Measurements from ENCODE around the gene EIF2AK3. TPM values are rescaled to one million over a fixed set of nuclear protein-coding genes. Genes with fewer than 3 reads are reported as not detected.

Gene EIF2AK3
- total and polyA plus RNA-seq, 2 donors (not counting 1 experiment from before 2014, with no cell fraction given), result 11.9 to 19.8 TPM

DNA sequence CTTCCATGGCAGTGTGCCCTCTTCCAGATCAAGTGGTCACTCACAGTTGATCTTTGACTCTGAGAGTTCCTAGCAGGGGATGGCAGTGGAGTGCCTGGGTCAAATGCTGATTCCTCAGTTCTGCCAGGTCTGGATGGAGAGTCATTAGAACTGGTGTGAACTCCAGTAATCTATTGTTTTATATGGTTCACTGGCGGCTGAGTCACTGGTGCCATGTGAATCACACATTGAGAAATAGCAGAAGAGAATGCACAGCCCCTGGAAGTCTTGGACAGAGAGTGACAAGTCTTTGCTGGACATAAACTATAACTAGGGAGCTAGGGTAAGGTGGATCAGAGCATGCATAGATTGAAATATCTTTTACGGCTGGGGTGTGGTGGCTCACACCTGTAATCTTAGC lies 86.9 kb downstream of the EIF2AK3 start:
- TF ChIP-seq, protein P1, sequence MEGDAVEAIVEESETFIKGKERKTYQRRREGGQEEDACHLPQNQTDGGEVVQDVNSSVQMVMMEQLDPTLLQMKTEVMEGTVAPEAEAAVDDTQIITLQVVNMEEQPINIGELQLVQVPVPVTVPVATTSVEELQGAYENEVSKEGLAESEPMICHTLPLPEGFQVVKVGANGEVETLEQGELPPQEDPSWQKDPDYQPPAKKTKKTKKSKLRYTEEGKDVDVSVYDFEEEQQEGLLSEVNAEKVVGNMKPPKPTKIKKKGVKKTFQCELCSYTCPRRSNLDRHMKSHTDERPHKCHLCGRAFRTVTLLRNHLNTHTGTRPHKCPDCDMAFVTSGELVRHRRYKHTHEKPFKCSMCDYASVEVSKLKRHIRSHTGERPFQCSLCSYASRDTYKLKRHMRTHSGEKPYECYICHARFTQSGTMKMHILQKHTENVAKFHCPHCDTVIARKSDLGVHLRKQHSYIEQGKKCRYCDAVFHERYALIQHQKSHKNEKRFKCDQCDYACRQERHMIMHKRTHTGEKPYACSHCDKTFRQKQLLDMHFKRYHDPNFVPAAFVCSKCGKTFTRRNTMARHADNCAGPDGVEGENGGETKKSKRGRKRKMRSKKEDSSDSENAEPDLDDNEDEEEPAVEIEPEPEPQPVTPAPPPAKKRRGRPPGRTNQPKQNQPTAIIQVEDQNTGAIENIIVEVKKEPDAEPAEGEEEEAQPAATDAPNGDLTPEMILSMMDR (conservative IDR thresholded peaks at IDR 0.05 in 1 of 2, IDR thresholded peaks at IDR 0.05 in 1 of 2; ENCODE audit: low read depth in 1 of 2, low read length in 2 of 2), result no peak
- TF ChIP-seq EZH2 (IDR thresholded peaks at IDR 0.05; ENCODE audit: low read length, missing control alignments), result no peak

DNA sequence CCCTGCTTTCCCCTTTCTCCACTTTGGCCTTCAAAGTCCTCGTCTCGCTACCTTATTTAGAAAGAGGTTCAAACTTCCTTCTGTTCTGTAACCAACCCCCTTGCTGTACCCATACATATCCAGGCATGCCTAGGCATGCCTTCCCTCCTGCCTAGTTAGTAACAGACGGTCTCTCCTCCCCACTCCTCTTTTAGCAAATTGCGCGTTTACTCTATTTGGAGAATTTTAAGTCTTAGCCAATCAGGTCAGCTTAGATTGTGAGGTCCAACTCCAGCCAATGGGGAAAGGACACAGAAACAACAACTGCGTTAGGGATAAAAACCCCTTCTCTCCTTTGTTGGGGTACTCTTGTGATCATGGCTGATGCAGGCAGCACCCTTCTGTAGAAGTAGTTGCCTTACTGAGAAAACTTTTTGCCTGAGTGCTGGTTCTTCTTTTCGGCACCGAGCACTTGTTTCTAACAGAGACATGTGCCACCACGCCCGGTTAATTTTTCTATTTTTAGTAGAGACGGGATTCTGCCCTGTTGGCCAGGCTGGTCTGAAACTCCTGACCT lies 88.8 kb downstream of the EIF2AK3 start:
- DNase-seq (ENCODE audit: low read depth in 2 of 2), result no peak
- no peaks in the 10 kb centered on the region for H3K36me3 ChIP-seq (ENCODE audit: control insufficient read depth, insufficient read depth, low read length)
- no peaks in the 10 kb centered on the region for H4K20me1 ChIP-seq (ENCODE audit: control insufficient read depth, extremely low read depth, insufficient read depth, low read length)
- TF ChIP-seq EZH2 (IDR thresholded peaks at IDR 0.05; ENCODE audit: low read length, missing control alignments), result no peak
- TF ChIP-seq, protein P1 (conservative IDR thresholded peaks at IDR 0.05 in 1 of 2, IDR thresholded peaks at IDR 0.05 in 1 of 2; ENCODE audit: low read depth in 1 of 2, low read length in 2 of 2), result no peak
- H3K27ac ChIP-seq (ENCODE audit: insufficient read depth, low read length), result no peak overlapping the region
- no peaks in the 10 kb centered on the region for H3K79me2 ChIP-seq (ENCODE audit: control insufficient read depth, insufficient read depth, low read length)
- no peak overlapping the region for H2AFZ ChIP-seq (ENCODE audit: low read length)
- H3K27me3 ChIP-seq (ENCODE audit: control insufficient read depth, insufficient read depth, low read length), result no peaks in the 10 kb centered on the region
- H3K4me3 ChIP-seq (replicated peaks in 1 of 4; ENCODE audit: control extremely low read depth in 1 of 4, insufficient read depth in 1 of 4, low read depth in 3 of 4, low read length in 4 of 4), result no peak overlapping the region
- no peaks in the 10 kb centered on the region for H3K9me3 ChIP-seq (ENCODE audit: control insufficient read depth, insufficient read depth, low read depth, low read length)
- H3K9ac ChIP-seq (ENCODE audit: insufficient read depth, low read length), result no peak overlapping the region
- H3K4me1 ChIP-seq (ENCODE audit: control insufficient read depth, extremely low read depth, insufficient read depth, low read length), result no peaks in the 10 kb centered on the region
- no peak overlapping the region for H3K4me2 ChIP-seq (ENCODE audit: extremely low read depth, insufficient read depth, low read length)

More for the DNA sequence above, 86.9 kb downstream of the EIF2AK3 start:
- H3K36me3 ChIP-seq (ENCODE audit: control insufficient read depth, insufficient read depth, low read length), result no peaks in the 10 kb centered on the region
- no peaks in the 10 kb centered on the region for H3K9me3 ChIP-seq (ENCODE audit: control insufficient read depth, insufficient read depth, low read depth, low read length)
- H3K9ac ChIP-seq (ENCODE audit: insufficient read depth, low read length), result no peak overlapping the region
- no peak overlapping the region for H3K27ac ChIP-seq (ENCODE audit: insufficient read depth, low read length)
- DNase-seq (ENCODE audit: low read depth in 2 of 2), result peak in 1 of 2 donors; percentile 49
- no peak overlapping the region for H3K4me2 ChIP-seq (ENCODE audit: extremely low read depth, insufficient read depth, low read length)
- H3K4me1 ChIP-seq (ENCODE audit: control insufficient read depth, extremely low read depth, insufficient read depth, low read length), result no peaks in the 10 kb centered on the region
- H4K20me1 ChIP-seq (ENCODE audit: control insufficient read depth, extremely low read depth, insufficient read depth, low read length), result no peaks in the 10 kb centered on the region
- no peak overlapping the region for H2AFZ ChIP-seq (ENCODE audit: low read length)
- H3K4me3 ChIP-seq (replicated peaks in 1 of 4; ENCODE audit: control extremely low read depth in 1 of 4, insufficient read depth in 1 of 4, low read depth in 3 of 4, low read length in 4 of 4), result no peak overlapping the region
- no peaks in the 10 kb centered on the region for H3K27me3 ChIP-seq (ENCODE audit: control insufficient read depth, insufficient read depth, low read length)
- H3K79me2 ChIP-seq (ENCODE audit: control insufficient read depth, insufficient read depth, low read length), result no peaks in the 10 kb centered on the region

DNA sequence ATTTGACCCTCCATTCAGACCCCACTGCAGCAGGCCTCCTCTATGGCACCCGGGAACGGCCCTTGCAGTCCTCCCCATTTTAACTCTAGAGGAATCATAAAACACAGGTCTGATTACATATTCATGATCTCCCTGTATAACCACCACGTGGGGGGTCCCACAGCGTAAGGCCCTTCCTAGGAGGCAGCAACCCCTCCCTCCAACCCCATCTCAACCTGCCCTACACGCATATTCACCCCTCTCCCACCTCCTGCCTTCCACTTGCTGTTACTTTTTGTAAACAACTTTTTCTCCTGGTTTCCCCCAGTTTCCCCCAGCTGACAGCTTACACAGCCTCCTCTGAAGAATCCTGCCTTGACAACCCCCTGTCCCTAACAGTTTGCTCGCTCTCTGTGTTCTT lies 89.6 kb downstream of the EIF2AK3 start:
- no peaks in the 10 kb centered on the region for H4K20me1 ChIP-seq (ENCODE audit: control insufficient read depth, extremely low read depth, insufficient read depth, low read length)
- no peaks in the 10 kb centered on the region for H3K4me1 ChIP-seq (ENCODE audit: control insufficient read depth, extremely low read depth, insufficient read depth, low read length)
- H3K27ac ChIP-seq (ENCODE audit: insufficient read depth, low read length), result no peak overlapping the region
- H3K9me3 ChIP-seq (ENCODE audit: control insufficient read depth, insufficient read depth, low read depth, low read length), result no peaks in the 10 kb centered on the region
- no peaks in the 10 kb centered on the region for H3K36me3 ChIP-seq (ENCODE audit: control insufficient read depth, insufficient read depth, low read length)
- no peak overlapping the region for H3K9ac ChIP-seq (ENCODE audit: insufficient read depth, low read length)
- H3K4me3 ChIP-seq (replicated peaks in 1 of 4; ENCODE audit: control extremely low read depth in 1 of 4, insufficient read depth in 1 of 4, low read depth in 3 of 4, low read length in 4 of 4), result no peak overlapping the region
- H3K27me3 ChIP-seq (ENCODE audit: control insufficient read depth, insufficient read depth, low read length), result no peaks in the 10 kb centered on the region
- H3K4me2 ChIP-seq (ENCODE audit: extremely low read depth, insufficient read depth, low read length), result no peak overlapping the region
- DNase-seq (ENCODE audit: low read depth in 2 of 2), result no peak
- no peaks in the 10 kb centered on the region for H3K79me2 ChIP-seq (ENCODE audit: control insufficient read depth, insufficient read depth, low read length)
- no peak overlapping the region for H2AFZ ChIP-seq (ENCODE audit: low read length)
- TF ChIP-seq, protein P1 (conservative IDR thresholded peaks at IDR 0.05 in 1 of 2, IDR thresholded peaks at IDR 0.05 in 1 of 2; ENCODE audit: low read depth in 1 of 2, low read length in 2 of 2), result no peak
- TF ChIP-seq EZH2 (IDR thresholded peaks at IDR 0.05; ENCODE audit: low read length, missing control alignments), result no peak

Measured in fibroblast of lung (primary cell).